B cell (primary cell): ENCODE data around the gene HNRNPC. TPM values are rescaled to one million over a fixed set of nuclear protein-coding genes. Genes with fewer than 3 reads are reported as not detected.

Experiments used
- ATAC-seq: fragments of 200-7000 bp; cut with Tn5 transposase; one replicate; pipeline ENCODE4 v1.10.0; 2021; ENCODE audit warnings: low read depth, mild to moderate bottlenecking, moderate number of reproducible peaks, moderate library complexity
- CTCF ChIA-PET: fragments of 350-600 bp; sonication (Branson Sonifier 250); formaldehyde crosslinking; loops from one replicate; lab custom pipeline; 2021; ENCODE audit warnings: antibody characterized with exemption, inconsistent platforms; lab: Charles Lee
- POLR2A ChIA-PET: fragments of 350-600 bp; sonication (Branson Sonifier 250); formaldehyde crosslinking; loops from one replicate; lab custom pipeline; 2021; ENCODE audit warnings: antibody characterized with exemption; lab: Charles Lee
- DNase-seq: peaks from one replicate; pipeline ENCODE4 v3.0.0; 2013
- H2AFZ ChIP-seq: 2 replicates; pipeline ENCODE4 v1.6.1; 2012; ENCODE audit warnings: mild to moderate bottlenecking, low read depth, low read length; ENCODE audit not compliant: insufficient read depth, poor library complexity, severe bottlenecking
- H3K27ac ChIP-seq, 2 donors: 1 replicate in 1 of 2; 2 replicates in 1 of 2; pipeline ENCODE4 v1.5.1; 2012 to 2013; ENCODE audit warnings: low read length in 2 of 2, mild to moderate bottlenecking in 2 of 2, moderate library complexity in 1 of 2
- H3K27me3 ChIP-seq, 4 experiments: fragments of 200-600 bp in 1 of 4; sonication (generic) in 1 of 4; replicated peaks in 1 of 4; 1 replicate in 2 of 4; 2 replicates in 2 of 4; pipeline versions ENCODE4 v1.6.1 to v1.7.0; 2013 to 2016; ENCODE audit warnings: low read length in 3 of 4, mild to moderate bottlenecking in 2 of 4, mixed read lengths in 1 of 4, moderate library complexity in 1 of 4; ENCODE audit not compliant: insufficient read depth in 4 of 4, control insufficient read depth in 3 of 4; ENCODE audit errors: control extremely low read depth in 1 of 4
- H3K36me3 ChIP-seq, 2 experiments: replicated peaks in 1 of 2; 1 replicate in 1 of 2; 2 replicates in 1 of 2; pipeline versions ENCODE4 v1.6.1 to v1.7.1; 2013; ENCODE audit warnings: low read length in 1 of 2; ENCODE audit not compliant: insufficient read depth in 2 of 2, control insufficient read depth in 1 of 2; ENCODE audit errors: control extremely low read depth in 1 of 2, extremely low read depth in 1 of 2
- H3K4me1 ChIP-seq, 2 donors: fragments of 200-600 bp in 1 of 2; sonication (generic) in 1 of 2; 1 replicate in 1 of 2; 2 replicates in 1 of 2; pipeline versions ENCODE4 v1.5.1 to v1.6.1; 2013 to 2017; ENCODE audit warnings: low read length in 2 of 2; ENCODE audit not compliant: control insufficient read depth in 2 of 2, insufficient read depth in 2 of 2
- H3K4me2 ChIP-seq: replicated peaks from 2 replicates; pipeline ENCODE3; 2012; ENCODE audit warnings: mild to moderate bottlenecking, low read depth, low read length; ENCODE audit not compliant: poor library complexity, severe bottlenecking
- H3K4me3 ChIP-seq, 5 experiments: fragments of 200-600 bp in 1 of 5; sonication (generic) in 1 of 5; 1 replicate in 3 of 5; 2 replicates in 2 of 5; pipeline versions ENCODE4 v1.5.1 to v1.7.0; 2011 to 2016; ENCODE audit warnings: low read length in 4 of 5, mild to moderate bottlenecking in 4 of 5, low read depth in 2 of 5, control low read depth in 1 of 5, moderate library complexity in 1 of 5; ENCODE audit not compliant: insufficient read depth in 1 of 5; ENCODE audit errors: control extremely low read depth in 1 of 5, extremely low read depth in 1 of 5
- H3K79me2 ChIP-seq: fragments of 200-600 bp; sonication (generic); one replicate; pipeline ENCODE4 v1.6.0; 2016; ENCODE audit warnings: low read length; ENCODE audit not compliant: control insufficient read depth, insufficient read depth
- H3K9ac ChIP-seq: fragments of 200-600 bp; sonication (generic); 2 replicates; pipeline ENCODE4 v1.6.1; 2017; ENCODE audit warnings: mild to moderate bottlenecking, low read length, moderate library complexity
- H3K9me3 ChIP-seq, 3 donors: one replicate each; pipeline versions ENCODE4 v1.6.1 to v1.7.1; 2013; ENCODE audit warnings: low read length in 2 of 3; ENCODE audit not compliant: control insufficient read depth in 2 of 3, insufficient read depth in 1 of 3; ENCODE audit errors: control extremely low read depth in 1 of 3
- H4K20me1 ChIP-seq: 2 replicates; pipeline ENCODE4 v1.6.0; 2012; ENCODE audit warnings: mild to moderate bottlenecking, low read length; ENCODE audit not compliant: insufficient read depth, control insufficient read depth, poor library complexity, severe bottlenecking
- H3K27ac Mint-ChIP-seq: one replicate; pipeline ENCODE4 v1.8.0; 2021; ENCODE audit warnings: mixed read lengths
- H3K27me3 Mint-ChIP-seq: one replicate; pipeline ENCODE4 v1.8.0; 2021; ENCODE audit warnings: mixed read lengths
- H3K4me1 Mint-ChIP-seq: one replicate; pipeline ENCODE4 v1.8.0; 2021; ENCODE audit warnings: mixed read lengths
- H3K4me3 Mint-ChIP-seq: one replicate; pipeline ENCODE4 v1.8.0; 2021; ENCODE audit warnings: mixed read lengths
- H3K9me3 Mint-ChIP-seq: one replicate; pipeline ENCODE4 v1.8.0; 2022; ENCODE audit warnings: mixed read lengths; ENCODE audit not compliant: insufficient read depth
- EZH2 ChIP-seq: IDR thresholded peaks from 2 replicates; pipeline ENCODE4 v1.6.1; 2012; ENCODE audit warnings: borderline replicate concordance, low read depth, mild to moderate bottlenecking, moderate library complexity, low read length; ENCODE audit not compliant: insufficient read depth, poor library complexity, severe bottlenecking
- WGBS: methylation state at CpG from one replicate; pipeline ENCODE4 v1.1.5; 2013; ENCODE audit warnings: missing lambda C conversion rate; ENCODE audit not compliant: insufficient coverage; 5-methylcytosine and 5-hydroxymethylcytosine counted together
- intact Hi-C: fragments of 100-400 bp; cut with micrococcal nuclease; formaldehyde crosslinking; loops from one replicate; pipeline ENCODE4 v1.10.0; 2022
- polyA plus RNA-seq: library from polyadenylated mRNA; depleted of rRNA; stranded (reverse); fragments of >200 nt; gene quantifications from 2 replicates; pipeline ENCODE4 v1.2.3, GENCODE V29; 2012
- total RNA-seq, 2 donors: library from RNA; stranded (reverse); fragments of 120-200 nt in 1 of 2; gene quantifications; 1 replicate in 1 of 2; 2 replicates in 1 of 2; pipeline versions ENCODE4 v1.2.3 to v1.2.4, GENCODE V29; 2013 to 2022
- TF ChIP-seq, protein P1 (sequence below): fragments of 200-600 bp; IDR thresholded peaks from one replicate; pipeline ENCODE4 v1.8.0; 2022; ENCODE audit warnings: antibody characterized with exemption, mild to moderate bottlenecking

Gene HNRNPC
- total and polyA plus RNA-seq, 2 donors (not counting 1 experiment from before 2014, with no cell fraction given): 358 to 497 TPM

DNA sequence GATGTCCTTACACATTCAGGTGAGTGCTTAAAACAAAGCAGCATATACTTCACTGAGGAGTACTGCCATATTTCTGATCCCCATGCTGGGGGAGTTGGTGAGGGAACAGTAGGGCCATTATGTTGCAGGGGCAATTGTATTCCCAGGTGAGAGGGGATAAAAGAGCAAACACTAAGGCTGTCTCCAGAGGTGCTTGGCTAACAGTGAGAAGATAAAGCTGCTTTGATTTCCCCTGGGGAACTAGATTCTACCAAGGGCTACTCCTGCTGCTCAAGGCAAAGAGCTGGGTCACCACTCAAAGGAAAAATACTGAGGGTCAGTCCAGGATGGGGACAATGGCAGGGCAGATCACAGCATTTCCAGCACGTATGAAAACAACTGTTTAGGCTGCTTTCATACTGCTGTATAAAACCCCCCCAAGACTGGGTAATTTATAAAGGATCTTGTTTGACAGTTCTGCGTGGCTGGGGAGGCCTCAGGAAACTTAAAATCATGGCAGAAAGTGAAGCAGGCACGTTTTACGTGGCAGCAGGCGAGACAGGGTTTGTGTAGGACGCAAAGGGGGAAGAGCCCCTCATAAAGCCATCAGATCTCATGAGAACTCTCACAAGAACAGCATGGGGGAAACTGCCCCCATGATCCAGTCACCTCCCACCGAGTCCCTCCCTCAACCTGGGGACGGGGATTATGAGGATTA lies 65.6 kb downstream of the HNRNPC start:
- CTCF ChIA-PET: no interaction called here
- H3K9ac ChIP-seq: no peak overlapping the region
- peaks cover 2% of the 10 kb centered on the region for H3K79me2 ChIP-seq
- no peak overlapping the region for H3K4me3 ChIP-seq
- H3K27me3 ChIP-seq: no peaks in the 10 kb centered on the region
- Mint-ChIP-seq H3K4me1 (no peaks in the 10 kb centered on the region), H3K27ac (peak overlapping the region; percentile 57), H3K9me3 (no peaks in the 10 kb centered on the region), H3K4me3 (no peak overlapping the region), H3K27me3 (no peaks in the 10 kb centered on the region)
- H2AFZ ChIP-seq: no peak overlapping the region
- TF ChIP-seq, protein P1, sequence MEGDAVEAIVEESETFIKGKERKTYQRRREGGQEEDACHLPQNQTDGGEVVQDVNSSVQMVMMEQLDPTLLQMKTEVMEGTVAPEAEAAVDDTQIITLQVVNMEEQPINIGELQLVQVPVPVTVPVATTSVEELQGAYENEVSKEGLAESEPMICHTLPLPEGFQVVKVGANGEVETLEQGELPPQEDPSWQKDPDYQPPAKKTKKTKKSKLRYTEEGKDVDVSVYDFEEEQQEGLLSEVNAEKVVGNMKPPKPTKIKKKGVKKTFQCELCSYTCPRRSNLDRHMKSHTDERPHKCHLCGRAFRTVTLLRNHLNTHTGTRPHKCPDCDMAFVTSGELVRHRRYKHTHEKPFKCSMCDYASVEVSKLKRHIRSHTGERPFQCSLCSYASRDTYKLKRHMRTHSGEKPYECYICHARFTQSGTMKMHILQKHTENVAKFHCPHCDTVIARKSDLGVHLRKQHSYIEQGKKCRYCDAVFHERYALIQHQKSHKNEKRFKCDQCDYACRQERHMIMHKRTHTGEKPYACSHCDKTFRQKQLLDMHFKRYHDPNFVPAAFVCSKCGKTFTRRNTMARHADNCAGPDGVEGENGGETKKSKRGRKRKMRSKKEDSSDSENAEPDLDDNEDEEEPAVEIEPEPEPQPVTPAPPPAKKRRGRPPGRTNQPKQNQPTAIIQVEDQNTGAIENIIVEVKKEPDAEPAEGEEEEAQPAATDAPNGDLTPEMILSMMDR: no peak
- TF ChIP-seq EZH2: no peak
- H3K27ac ChIP-seq: no peak overlapping the region
- POLR2A ChIA-PET: interaction anchor here (0.6 kb wide), 2 partner anchors 12 to 23 kb away, joined by 3 to 5 read pairs; no protein-coding TSS in a partner anchor
- H3K36me3 ChIP-seq: peaks cover 0 to 23% of the 10 kb centered on the region in 2 experiments
- H4K20me1 ChIP-seq: no peaks in the 10 kb centered on the region
- intact Hi-C loops: no loop called here
- H3K9me3 ChIP-seq: no peaks in the 10 kb centered on the region
- no CpG with 5 or more reads among the region's 8 CpGs for WGBS
- ATAC-seq (no peak), DNase-seq (no peak)
- H3K4me1 ChIP-seq: no peaks in the 10 kb centered on the region
- no peak overlapping the region for H3K4me2 ChIP-seq
